Smooth muscle cell (in vitro differentiated cells): ENCODE measurements around the gene ANKRD10. TPM values are rescaled to one million over a fixed set of nuclear protein-coding genes. Genes with fewer than 3 reads are reported as not detected.
"Not testable (repeated sequence)": the region's sequence is repeated elsewhere in the genome, so short reads cannot be mapped to it uniquely, and the experiment has no call there.

Experiments
- DNase-seq: peaks from one replicate; lab custom pipeline; 2025; ENCODE audit not compliant: unreplicated experiment; lab: John Stamatoyannopoulos, UW
- H2AFZ ChIP-seq: fragments of 200-600 bp; sonication (generic); 2 replicates; pipeline ENCODE4 v1.6.0; 2016; ENCODE audit warnings: antibody characterized with exemption, low read depth, mild to moderate bottlenecking
- H3F3A ChIP-seq: fragments of 200-600 bp; sonication (generic); 2 replicates; pipeline ENCODE4 v1.6.0; 2017; ENCODE audit warnings: antibody characterized with exemption, low read depth
- H3K27ac ChIP-seq: fragments of 200-600 bp; sonication (generic); 2 replicates; pipeline ENCODE4 v1.5.1; 2016; ENCODE audit warnings: low read depth, mild to moderate bottlenecking
- H3K27me3 ChIP-seq: fragments of 200-600 bp; sonication (generic); 2 replicates; pipeline ENCODE4 v1.6.1; 2016; ENCODE audit warnings: low read depth, mild to moderate bottlenecking
- H3K36me3 ChIP-seq: fragments of 200-600 bp; sonication (generic); 2 replicates; pipeline ENCODE4 v1.5.1; 2016; ENCODE audit warnings: low read depth
- H3K4me1 ChIP-seq: fragments of 200-600 bp; sonication (generic); 2 replicates; pipeline ENCODE4 v1.5.1; 2016; ENCODE audit warnings: low read depth
- H3K4me2 ChIP-seq: fragments of 200-600 bp; sonication (generic); 2 replicates; pipeline ENCODE4 v1.6.0; 2016; ENCODE audit warnings: mild to moderate bottlenecking
- H3K4me3 ChIP-seq: fragments of 200-600 bp; sonication (generic); 2 replicates; pipeline ENCODE4 v1.5.1; 2016; ENCODE audit warnings: mild to moderate bottlenecking
- H3K79me2 ChIP-seq: fragments of 200-600 bp; sonication (generic); 2 replicates; pipeline ENCODE4 v1.6.0; 2016; ENCODE audit warnings: low read depth, mild to moderate bottlenecking
- H3K9ac ChIP-seq: fragments of 200-600 bp; sonication (generic); 2 replicates; pipeline ENCODE4 v1.6.0; 2016; ENCODE audit warnings: low read depth
- H3K9me3 ChIP-seq: fragments of 200-600 bp; sonication (generic); replicated peaks from 2 replicates; pipeline ENCODE4 v1.5.1; 2016; ENCODE audit warnings: low read depth
- H4K20me1 ChIP-seq: fragments of 200-600 bp; sonication (generic); 2 replicates; pipeline ENCODE4 v1.6.0; 2016; ENCODE audit warnings: low read depth
- WGBS: methylation state at CpG from one replicate; pipeline ENCODE4 v1.1.7; 2016; ENCODE audit warnings: low lambda C conversion rate; 5-methylcytosine and 5-hydroxymethylcytosine counted together
- polyA plus RNA-seq: library from polyadenylated mRNA; unstranded; fragments of >200 nt; fragmentation: Nextera tagmentation; extraction: Ambion mirVana; gene quantifications from 2 replicates; pipeline ENCODE4 v1.2.1, GENCODE V29; 2016
- total RNA-seq: library from RNA; depleted of rRNA; stranded (reverse); fragments of >200 nt; gene quantifications from 2 replicates; pipeline ENCODE4 v1.2.3, GENCODE V29; 2014
- TF ChIP-seq, protein P1 (sequence below): fragments of 200-600 bp; sonication (generic); IDR thresholded peaks from 2 replicates; pipeline ENCODE4 v1.5.1; 2017; ENCODE audit warnings: borderline replicate concordance, mild to moderate bottlenecking, antibody characterized with exemption; ENCODE audit not compliant: insufficient read depth, poor library complexity, severe bottlenecking

The ANKRD10 gene
- total and polyA plus RNA-seq, 2 experiments from 2014 or later: 31.0 to 61.8 TPM

DNA sequence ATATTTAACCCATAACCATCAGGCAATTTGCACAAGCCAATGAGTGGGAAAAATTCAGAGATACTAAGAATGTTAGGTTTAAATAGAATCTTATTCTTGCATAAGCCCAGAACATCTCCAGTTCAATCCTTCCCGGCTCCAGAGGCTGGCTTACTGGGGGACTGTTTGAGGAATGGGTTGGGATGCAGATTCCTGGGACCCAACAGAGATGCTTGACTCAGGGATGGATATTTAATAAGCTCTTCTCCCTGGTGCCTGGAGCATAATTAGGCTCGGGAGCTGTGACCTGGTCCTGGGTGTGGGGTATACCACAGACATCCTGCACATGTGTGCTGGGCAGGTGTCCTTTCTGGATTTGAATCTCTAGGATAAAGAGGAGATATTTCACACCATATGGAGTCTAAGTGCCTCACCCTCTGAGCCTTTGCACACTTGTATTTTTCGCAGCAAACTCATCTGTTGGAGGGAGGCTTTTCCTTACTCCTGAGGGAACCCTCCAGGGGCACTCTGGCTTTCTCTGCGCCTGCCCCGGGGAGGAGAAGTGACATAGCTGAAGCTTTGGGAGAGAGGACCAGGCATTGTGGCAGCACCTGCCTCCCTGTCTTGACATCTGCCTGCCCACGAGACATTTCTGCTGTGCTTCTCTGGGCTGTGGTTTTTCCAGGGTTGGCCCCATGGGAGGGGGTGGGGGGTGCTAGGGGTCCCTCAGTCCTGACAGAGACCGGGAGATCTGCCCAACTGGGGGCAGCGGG, 36.1 kb upstream of the ANKRD10 start:
- Histone ChIP-seq H3K36me3 (no peaks in the 10 kb centered on the region), H3K4me3 (no peak overlapping the region), H4K20me1 (no peaks in the 10 kb centered on the region), H2AFZ (no peak overlapping the region), H3K9ac (no peak overlapping the region), H3K4me2 (no peak overlapping the region), H3K4me1 (no peaks in the 10 kb centered on the region), H3F3A (no peaks in the 10 kb centered on the region), H3K79me2 (no peaks in the 10 kb centered on the region), H3K27me3 (no peaks in the 10 kb centered on the region), H3K9me3 (no peaks in the 10 kb centered on the region), H3K27ac (no peak overlapping the region)
- WGBS: 91% methylated on average over 8 of the region's 8 CpGs
- TF ChIP-seq, protein P1, sequence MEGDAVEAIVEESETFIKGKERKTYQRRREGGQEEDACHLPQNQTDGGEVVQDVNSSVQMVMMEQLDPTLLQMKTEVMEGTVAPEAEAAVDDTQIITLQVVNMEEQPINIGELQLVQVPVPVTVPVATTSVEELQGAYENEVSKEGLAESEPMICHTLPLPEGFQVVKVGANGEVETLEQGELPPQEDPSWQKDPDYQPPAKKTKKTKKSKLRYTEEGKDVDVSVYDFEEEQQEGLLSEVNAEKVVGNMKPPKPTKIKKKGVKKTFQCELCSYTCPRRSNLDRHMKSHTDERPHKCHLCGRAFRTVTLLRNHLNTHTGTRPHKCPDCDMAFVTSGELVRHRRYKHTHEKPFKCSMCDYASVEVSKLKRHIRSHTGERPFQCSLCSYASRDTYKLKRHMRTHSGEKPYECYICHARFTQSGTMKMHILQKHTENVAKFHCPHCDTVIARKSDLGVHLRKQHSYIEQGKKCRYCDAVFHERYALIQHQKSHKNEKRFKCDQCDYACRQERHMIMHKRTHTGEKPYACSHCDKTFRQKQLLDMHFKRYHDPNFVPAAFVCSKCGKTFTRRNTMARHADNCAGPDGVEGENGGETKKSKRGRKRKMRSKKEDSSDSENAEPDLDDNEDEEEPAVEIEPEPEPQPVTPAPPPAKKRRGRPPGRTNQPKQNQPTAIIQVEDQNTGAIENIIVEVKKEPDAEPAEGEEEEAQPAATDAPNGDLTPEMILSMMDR: no peak
- DNase-seq: no peak

DNA sequence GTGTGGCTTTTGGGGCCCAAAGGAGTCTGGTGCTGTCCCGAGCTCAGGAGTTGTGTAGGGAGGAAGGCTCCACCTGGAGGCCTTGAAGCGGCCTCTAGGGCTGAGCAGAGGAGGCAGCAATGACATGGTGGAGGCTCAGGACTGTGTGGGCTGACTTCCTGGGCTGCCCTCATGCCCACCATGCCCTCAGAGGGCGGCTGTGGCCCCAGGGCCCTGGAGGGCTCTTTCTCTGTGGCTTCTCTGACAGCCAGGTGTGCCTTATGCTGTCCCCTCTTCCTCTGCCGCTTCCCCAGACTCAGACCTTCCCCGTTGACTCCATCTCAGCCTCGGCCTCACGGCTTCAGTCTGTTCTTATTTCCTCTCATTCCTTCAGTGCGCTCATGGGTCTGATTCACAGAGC, 35.5 kb upstream of the ANKRD10 start:
- no peak overlapping the region for H3K27ac ChIP-seq
- H3K4me3 ChIP-seq: no peak overlapping the region
- H3F3A ChIP-seq: no peaks in the 10 kb centered on the region
- no peaks in the 10 kb centered on the region for H3K9me3 ChIP-seq
- no peaks in the 10 kb centered on the region for H3K27me3 ChIP-seq
- H3K9ac ChIP-seq: no peak overlapping the region
- H3K36me3 ChIP-seq: no peaks in the 10 kb centered on the region
- no peak overlapping the region for H2AFZ ChIP-seq
- DNase-seq: no peak
- no peaks in the 10 kb centered on the region for H4K20me1 ChIP-seq
- H3K79me2 ChIP-seq: no peaks in the 10 kb centered on the region
- no peaks in the 10 kb centered on the region for H3K4me1 ChIP-seq
- TF ChIP-seq, protein P1: no peak
- no peak overlapping the region for H3K4me2 ChIP-seq
- 93% methylated on average over 8 of the region's 8 CpGs for WGBS

DNA sequence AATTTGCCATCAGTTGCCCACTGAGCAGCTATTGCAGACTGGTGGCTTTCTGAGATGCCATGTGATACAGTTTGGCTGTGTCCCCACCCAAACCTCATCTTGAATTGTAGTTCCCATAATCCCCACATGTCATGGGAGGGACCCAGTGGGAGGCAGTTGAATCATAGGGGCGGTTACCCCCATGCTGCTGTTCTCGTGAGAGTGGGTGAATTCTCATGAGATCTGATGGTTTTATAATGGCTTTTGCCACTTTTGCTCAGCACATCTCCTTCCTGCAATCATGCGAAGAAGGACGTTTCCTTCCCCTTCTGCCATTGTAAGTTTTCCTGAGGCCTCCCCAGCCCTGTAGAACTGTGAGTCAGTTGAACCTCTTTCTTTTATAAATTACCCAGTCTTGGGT, 34.8 kb upstream of the ANKRD10 start:
- Histone ChIP-seq H3F3A (no peaks in the 10 kb centered on the region), H3K27ac (no peak overlapping the region), H3K4me3 (no peak overlapping the region), H3K27me3 (no peaks in the 10 kb centered on the region), H3K9ac (no peak overlapping the region), H2AFZ (no peak overlapping the region), H3K9me3 (no peaks in the 10 kb centered on the region), H3K4me1 (no peaks in the 10 kb centered on the region), H3K36me3 (no peaks in the 10 kb centered on the region), H4K20me1 (no peaks in the 10 kb centered on the region), H3K79me2 (no peaks in the 10 kb centered on the region), H3K4me2 (no peak overlapping the region)
- TF ChIP-seq, protein P1: no peak
- 89% methylated on average over 4 of the region's 4 CpGs for WGBS
- no peak for DNase-seq

DNA sequence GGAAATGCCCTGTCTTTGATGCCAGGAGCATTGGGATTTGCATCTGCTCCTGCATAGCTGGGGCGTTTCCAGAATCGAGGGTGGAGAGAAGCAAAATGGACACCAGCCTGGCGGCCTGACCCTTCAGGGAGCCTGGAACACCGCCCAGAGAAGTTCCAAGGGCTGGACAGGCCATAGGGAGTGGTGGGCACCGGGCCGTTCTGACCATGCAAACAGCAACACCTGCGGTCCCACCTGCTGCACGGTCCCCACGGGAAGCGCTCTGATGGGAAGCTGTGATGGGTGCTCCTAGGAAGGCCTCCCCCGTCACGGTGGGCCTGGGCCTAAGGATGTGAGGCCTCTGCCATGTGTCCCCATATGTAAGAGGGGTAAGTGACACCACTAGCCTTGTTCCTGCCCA, 34.2 kb upstream of the ANKRD10 start:
- WGBS: 92% methylated on average over 12 of the region's 12 CpGs
- H2AFZ ChIP-seq: no peak overlapping the region
- TF ChIP-seq, protein P1: no peak
- no peak overlapping the region for H3K9ac ChIP-seq
- H3K36me3 ChIP-seq: no peaks in the 10 kb centered on the region
- H3K4me3 ChIP-seq: no peak overlapping the region
- no peaks in the 10 kb centered on the region for H3K79me2 ChIP-seq
- DNase-seq: no peak
- no peaks in the 10 kb centered on the region for H3F3A ChIP-seq
- no peaks in the 10 kb centered on the region for H3K27me3 ChIP-seq
- H3K4me2 ChIP-seq: no peak overlapping the region
- no peak overlapping the region for H3K27ac ChIP-seq
- no peaks in the 10 kb centered on the region for H3K4me1 ChIP-seq
- no peaks in the 10 kb centered on the region for H4K20me1 ChIP-seq
- H3K9me3 ChIP-seq: no peaks in the 10 kb centered on the region

DNA sequence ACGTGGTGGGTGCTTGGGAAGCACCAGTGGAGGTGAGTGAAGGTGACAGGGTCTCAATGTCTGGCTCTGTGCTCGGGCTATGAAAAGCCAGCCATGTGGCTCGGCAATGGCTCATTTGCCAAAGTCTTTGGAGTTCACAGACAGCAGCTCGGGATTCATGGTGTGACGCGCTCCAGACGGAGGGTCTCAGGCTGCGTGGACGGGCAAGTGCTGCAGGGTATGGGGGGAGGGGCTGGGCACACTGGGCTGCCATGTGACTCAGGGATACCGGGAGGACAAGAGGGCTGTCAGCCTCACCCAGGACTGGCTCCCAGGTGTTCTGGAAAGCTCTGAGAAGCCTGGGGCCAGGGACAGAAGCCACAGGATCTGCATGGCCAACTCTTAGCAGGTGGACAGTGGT, 32.5 kb upstream of the ANKRD10 start:
- not testable (repeated sequence) for H4K20me1 ChIP-seq, DNase-seq, H3K4me2 ChIP-seq, H2AFZ ChIP-seq, H3F3A ChIP-seq, H3K27me3 ChIP-seq, H3K9me3 ChIP-seq, H3K4me1 ChIP-seq, H3K9ac ChIP-seq, H3K27ac ChIP-seq, H3K4me3 ChIP-seq, H3K36me3 ChIP-seq, H3K79me2 ChIP-seq
- 87% methylated on average over 7 of the region's 10 CpGs for WGBS
